GM23338 (cell line): ENCODE data around the gene CXCL6. TPM values are rescaled to one million over a fixed set of nuclear protein-coding genes. Genes with fewer than 3 reads are reported as not detected.

Source experiments
- ATAC-seq: fragments of 200-7000 bp; cut with Tn5 transposase; 3 replicates; pipeline ENCODE4 v1.9.1; 2020
- DNase-seq: peaks from one replicate; pipeline ENCODE4 v3.0.0-alpha.2; 2015; ENCODE audit warnings: low spot score
- H2AFZ ChIP-seq: fragments of 200-600 bp; sonication (generic); 2 replicates; pipeline ENCODE4 v1.8.0; 2016; ENCODE audit warnings: antibody characterized with exemption, mild to moderate bottlenecking, moderate library complexity
- H3F3A ChIP-seq: fragments of 200-600 bp; sonication (generic); replicated peaks from 2 replicates; pipeline ENCODE4 v1.8.0; 2017; ENCODE audit warnings: antibody characterized with exemption, mixed run types, low read depth
- H3K27ac ChIP-seq: fragments of 200-600 bp; sonication (generic); 2 replicates; pipeline ENCODE4 v1.6.1; 2016; ENCODE audit warnings: low read depth
- H3K27me3 ChIP-seq: fragments of 200-600 bp; sonication (generic); 2 replicates; pipeline ENCODE4 v1.8.0; 2016; ENCODE audit warnings: mild to moderate bottlenecking, mixed run types, moderate library complexity; ENCODE audit not compliant: insufficient read depth
- H3K36me3 ChIP-seq: fragments of 200-600 bp; sonication (generic); 2 replicates; pipeline ENCODE4 v1.8.0; 2016; ENCODE audit warnings: mild to moderate bottlenecking; ENCODE audit not compliant: insufficient read depth
- H3K4me1 ChIP-seq: fragments of 200-600 bp; sonication (generic); 2 replicates; pipeline ENCODE4 v1.8.0; 2016; ENCODE audit warnings: mild to moderate bottlenecking, moderate library complexity; ENCODE audit not compliant: insufficient read depth
- H3K4me2 ChIP-seq: fragments of 200-600 bp; sonication (generic); 2 replicates; pipeline ENCODE4 v1.7.1; 2017; ENCODE audit warnings: mixed run types
- H3K4me3 ChIP-seq: fragments of 200-600 bp; sonication (generic); 2 replicates; pipeline ENCODE4 v1.6.1; 2016; ENCODE audit warnings: mixed run types
- H3K79me2 ChIP-seq: fragments of 200-600 bp; sonication (generic); replicated peaks from 2 replicates; pipeline ENCODE4 v1.8.0; 2017; ENCODE audit warnings: mild to moderate bottlenecking; ENCODE audit not compliant: insufficient read depth
- H3K9me2 ChIP-seq: fragments of 200-600 bp; sonication (generic); 2 replicates; pipeline ENCODE4 v1.8.0; 2017; ENCODE audit not compliant: insufficient read depth
- H4K20me1 ChIP-seq: fragments of 200-600 bp; sonication (generic); replicated peaks from 2 replicates; pipeline ENCODE4 v1.8.0; 2017; ENCODE audit warnings: mild to moderate bottlenecking; ENCODE audit not compliant: insufficient read depth
- H3K27ac Mint-ChIP-seq: 2 replicates; pipeline ENCODE4 v1.8.0; 2020; ENCODE audit warnings: inconsistent platforms, mild to moderate bottlenecking, moderate library complexity, mixed read lengths
- H3K27me3 Mint-ChIP-seq: 3 replicates; pipeline ENCODE4 v1.8.0; 2022; ENCODE audit warnings: low read depth, mild to moderate bottlenecking, moderate library complexity, mixed read lengths, inconsistent platforms; ENCODE audit not compliant: insufficient read depth, poor library complexity
- H3K36me3 Mint-ChIP-seq: 3 replicates; pipeline ENCODE4 v1.8.0; 2021; ENCODE audit warnings: low read depth, mild to moderate bottlenecking, inconsistent platforms, moderate library complexity, mixed read lengths
- H3K4me1 Mint-ChIP-seq: 3 replicates; pipeline ENCODE4 v1.8.0; 2020; ENCODE audit warnings: mild to moderate bottlenecking, inconsistent platforms, mixed read lengths
- H3K4me3 Mint-ChIP-seq: 3 replicates; pipeline ENCODE4 v1.8.0; 2021; ENCODE audit warnings: moderate library complexity, mild to moderate bottlenecking, inconsistent platforms, mixed read lengths
- H3K9me3 Mint-ChIP-seq: 3 replicates; pipeline ENCODE4 v1.8.0; 2020; ENCODE audit warnings: moderate library complexity, mild to moderate bottlenecking, inconsistent platforms, mixed read lengths
- CREB1 ChIP-seq: fragments of 250-450 bp; sonication (Bioruptor Pico); IDR thresholded peaks from 2 replicates; pipeline ENCODE4 v1.5.0; 2020; ENCODE audit warnings: low read depth, mild to moderate bottlenecking, moderate library complexity
- CTCF ChIP-seq, 2 experiments: fragments of 200-600 bp in 1 of 2; sonication (generic) in 1 of 2; conservative IDR thresholded peaks; 2 replicates each; pipeline versions ENCODE4 v1.5.1 to v1.6.1; 2016 to 2017; ENCODE audit warnings: antibody characterized with exemption in 2 of 2, low read depth in 2 of 2, mild to moderate bottlenecking in 2 of 2, moderate library complexity in 1 of 2
- ETS1 ChIP-seq: IDR thresholded peaks from 2 replicates; pipeline ENCODE4 v1.6.1; 2016; ENCODE audit warnings: antibody characterized with exemption
- EZH2 ChIP-seq: fragments of 200-600 bp; sonication (generic); IDR thresholded peaks from one replicate; pipeline ENCODE4 v1.8.0; 2017; ENCODE audit warnings: antibody characterized with exemption, mild to moderate bottlenecking, low read depth; ENCODE audit not compliant: unreplicated experiment
- EZH2phosphoT487 ChIP-seq: fragments of 200-600 bp; sonication (generic); IDR thresholded peaks from one replicate; pipeline ENCODE4 v1.8.1; 2018; ENCODE audit warnings: antibody characterized with exemption; ENCODE audit not compliant: unreplicated experiment
- JUNB ChIP-seq: IDR thresholded peaks from one replicate; pipeline ENCODE4 v1.6.1; 2016; ENCODE audit warnings: antibody characterized with exemption; ENCODE audit not compliant: unreplicated experiment
- NANOG ChIP-seq: IDR thresholded peaks from 2 replicates; pipeline ENCODE4 v1.6.1; 2016; ENCODE audit warnings: antibody characterized with exemption, borderline replicate concordance
- POLR2AphosphoS5 ChIP-seq: IDR thresholded peaks from 2 replicates; pipeline ENCODE4 v1.6.1; 2016; ENCODE audit warnings: antibody characterized with exemption, low read depth
- REST ChIP-seq: IDR thresholded peaks from one replicate; pipeline ENCODE4 v1.6.1; 2018; ENCODE audit warnings: antibody characterized with exemption; ENCODE audit not compliant: unreplicated experiment
- STAT1 ChIP-seq: IDR thresholded peaks from one replicate; pipeline ENCODE4 v1.6.1; 2016; ENCODE audit warnings: antibody characterized with exemption; ENCODE audit not compliant: unreplicated experiment
- ZNF114 ChIP-seq: fragments of 250-450 bp; sonication (Bioruptor Pico); IDR thresholded peaks from 2 replicates; pipeline ENCODE4 v1.5.0; 2020; ENCODE audit warnings: mild to moderate bottlenecking, moderate library complexity
- ZNF331 ChIP-seq: fragments of 250-450 bp; sonication (Bioruptor Pico); IDR thresholded peaks from 2 replicates; pipeline ENCODE4 v1.5.0; 2020; ENCODE audit warnings: low read depth, mild to moderate bottlenecking, moderate library complexity
- ZNF462 ChIP-seq: fragments of 250-450 bp; sonication (Bioruptor Pico); IDR thresholded peaks from 2 replicates; pipeline ENCODE4 v1.5.0; 2020; ENCODE audit warnings: mild to moderate bottlenecking, moderate library complexity
- polyA plus RNA-seq: library from polyadenylated mRNA; unstranded; fragments of >200 nt; fragmentation: Nextera tagmentation; extraction: Ambion mirVana; gene quantifications from 2 replicates; pipeline ENCODE4 v1.2.1, GENCODE V29; 2016
- total RNA-seq: library from RNA; depleted of rRNA; stranded (reverse); fragments of >200 nt; shearing (Covaris generic); gene quantifications from 2 replicates; pipeline ENCODE4 v1.2.3, GENCODE V29; 2014

The CXCL6 gene
- total and polyA plus RNA-seq, 2 experiments from 2014 or later = 7.2 to 11.8 TPM

GRCh38 chr4:73872316-73873108, 36.0 kb downstream of the CXCL6 start:
- Histone ChIP-seq H3K4me1 (peaks cover 18% of the 10 kb centered on the region), H3K9me2 (no peaks in the 10 kb centered on the region), H3K27ac (no peak overlapping the region), H3K4me2 (no peak overlapping the region), H3K36me3 (no peaks in the 10 kb centered on the region), H3K27me3 (peaks cover 23% of the 10 kb centered on the region), H2AFZ (no peak overlapping the region), H4K20me1 (no peaks in the 10 kb centered on the region), H3F3A (no peaks in the 10 kb centered on the region; the same call in 1 of the 2 replicates), H3K79me2 (no peaks in the 10 kb centered on the region), H3K4me3 (no peak overlapping the region)
- Mint-ChIP-seq H3K36me3 (no peaks in the 10 kb centered on the region), H3K4me1 (peaks cover 22% of the 10 kb centered on the region), H3K9me3 (no peaks in the 10 kb centered on the region), H3K27me3 (peaks cover 10% of the 10 kb centered on the region), H3K4me3 (no peak overlapping the region), H3K27ac (no peak overlapping the region)
- DNase-seq = no peak
- ATAC-seq = no peak
- TF ChIP-seq CREB1 (CRISPR knock-in tag) (no peak), REST (no peak), NANOG (no peak), ZNF331 (no peak), POLR2AphosphoS5 (no peak), ZNF114 (CRISPR knock-in tag) (no peak), STAT1 (no peak), ETS1 (no peak), ZNF462 (no peak), JUNB (no peak), CTCF (conservative IDR thresholded peaks at IDR 0.05; ENCODE audit: low read depth in 2 of 2) (no peak), EZH2phosphoT487 (no peak), EZH2 (no peak)
